Hepatocyte (in vitro differentiated cells): Measurements from ENCODE around the gene DEXI. TPM values are rescaled to one million over a fixed set of nuclear protein-coding genes. Genes with fewer than 3 reads are reported as not detected.

Experiments
- DNase-seq: peaks from one replicate; pipeline ENCODE4 v3.0.0-alpha.2; 2016; ENCODE audit warnings: low spot score
- H2AFZ ChIP-seq: fragments of 200-600 bp; sonication (generic); 2 replicates; pipeline ENCODE4 v1.6.0; 2016; ENCODE audit warnings: antibody characterized with exemption, mild to moderate bottlenecking
- H3K27ac ChIP-seq: fragments of 200-600 bp; sonication (generic); 2 replicates; pipeline ENCODE4 v1.5.1; 2016; ENCODE audit warnings: mild to moderate bottlenecking
- H3K27me3 ChIP-seq: fragments of 200-600 bp; sonication (generic); 2 replicates; pipeline ENCODE4 v1.6.1; 2016
- H3K36me3 ChIP-seq: fragments of 200-600 bp; sonication (generic); replicated peaks from 2 replicates; pipeline ENCODE4 v1.5.1; 2016; ENCODE audit warnings: low read depth; ENCODE audit not compliant: insufficient read depth
- H3K4me1 ChIP-seq: fragments of 200-600 bp; sonication (generic); 2 replicates; pipeline ENCODE4 v1.5.1; 2016; ENCODE audit warnings: mild to moderate bottlenecking, moderate library complexity; ENCODE audit not compliant: insufficient read depth
- H3K4me2 ChIP-seq: fragments of 200-600 bp; sonication (generic); 2 replicates; pipeline ENCODE4 v1.6.0; 2016
- H3K4me3 ChIP-seq: fragments of 200-600 bp; sonication (generic); 2 replicates; pipeline ENCODE4 v1.5.1; 2016; ENCODE audit warnings: mild to moderate bottlenecking
- H3K79me2 ChIP-seq: fragments of 200-600 bp; sonication (generic); 2 replicates; pipeline ENCODE4 v1.6.0; 2017; ENCODE audit warnings: mild to moderate bottlenecking
- H3K9me2 ChIP-seq: fragments of 200-600 bp; sonication (generic); replicated peaks from 2 replicates; pipeline ENCODE4 v1.6.0; 2017; ENCODE audit warnings: mild to moderate bottlenecking; ENCODE audit not compliant: insufficient read depth
- H3K9me3 ChIP-seq: fragments of 200-600 bp; sonication (generic); 2 replicates; pipeline ENCODE4 v1.5.1; 2016; ENCODE audit warnings: low read depth, mild to moderate bottlenecking
- H4K20me1 ChIP-seq: fragments of 200-600 bp; sonication (generic); 2 replicates; pipeline ENCODE4 v1.6.0; 2016; ENCODE audit warnings: mild to moderate bottlenecking; ENCODE audit not compliant: insufficient read depth, poor library complexity, severe bottlenecking
- CTCF ChIP-seq: fragments of 200-600 bp; sonication (generic); IDR thresholded peaks from 2 replicates; pipeline ENCODE4 v1.5.1; 2016; ENCODE audit warnings: antibody characterized with exemption, mild to moderate bottlenecking; ENCODE audit not compliant: poor library complexity
- EZH2 ChIP-seq: fragments of 200-600 bp; sonication (generic); IDR thresholded peaks from 2 replicates; pipeline ENCODE4 v1.6.1; 2016; ENCODE audit warnings: antibody characterized with exemption, mild to moderate bottlenecking, borderline replicate concordance
- EZH2phosphoT487 ChIP-seq: fragments of 200-600 bp; sonication (generic); IDR thresholded peaks from one replicate; pipeline ENCODE4 v1.6.1; 2018; ENCODE audit warnings: antibody characterized with exemption, mild to moderate bottlenecking, low read depth, moderate library complexity; ENCODE audit not compliant: unreplicated experiment, severe bottlenecking
- WGBS: methylation state at CpG from one replicate; pipeline ENCODE4 v1.1.6; 2016; ENCODE audit warnings: low lambda C conversion rate; ENCODE audit errors: missing lambda C conversion rate; 5-methylcytosine and 5-hydroxymethylcytosine counted together
- polyA plus RNA-seq: library from polyadenylated mRNA; unstranded; fragments of >200 nt; fragmentation: Nextera tagmentation; extraction: Ambion mirVana; gene quantifications from 2 replicates; pipeline ENCODE4 v1.2.1, GENCODE V29; 2016
- total RNA-seq: library from RNA; depleted of rRNA; stranded (reverse); fragments of >200 nt; gene quantifications from 2 replicates; pipeline ENCODE4 v1.2.3, GENCODE V29; 2014

The DEXI gene
- total and polyA plus RNA-seq, 2 experiments from 2014 or later, result 51.6 to 82.4 TPM

GRCh38 chr16:10964891-10965326 lies 22.6 kb upstream of the DEXI start:
- no peak for DNase-seq
- Histone ChIP-seq H3K9me3 (no peaks in the 10 kb centered on the region), H4K20me1 (no peaks in the 10 kb centered on the region), H3K27me3 (no peaks in the 10 kb centered on the region), H3K79me2 (peaks cover 10% of the 10 kb centered on the region), H2AFZ (no peak overlapping the region), H3K9me2 (no peaks in the 10 kb centered on the region), H3K4me3 (no peak overlapping the region), H3K36me3 (peaks cover 2% of the 10 kb centered on the region), H3K27ac (no peak overlapping the region), H3K4me2 (no peak overlapping the region), H3K4me1 (peaks cover 11% of the 10 kb centered on the region)
- no peak for TF ChIP-seq EZH2
- no peak for TF ChIP-seq CTCF
- no peak for TF ChIP-seq EZH2phosphoT487
- 95% methylated on average over 8 of the region's 8 CpGs for WGBS

- H3K79me2 ChIP-seq, result peaks cover 10% of the 10 kb centered on the region
- H3K27me3 ChIP-seq, result no peaks in the 10 kb centered on the region
- peaks cover 11% of the 10 kb centered on the region for H3K4me1 ChIP-seq
- no peak overlapping the region for H3K27ac ChIP-seq
- 48% methylated on average over 20 of the region's 20 CpGs for WGBS
- H3K4me3 ChIP-seq, result no peak overlapping the region
- H3K4me2 ChIP-seq, result peak overlapping the region; percentile 31
- H3K9me2 ChIP-seq, result no peaks in the 10 kb centered on the region
- H4K20me1 ChIP-seq, result no peaks in the 10 kb centered on the region
- H2AFZ ChIP-seq, result no peak overlapping the region
- peak; percentile 90 for DNase-seq
- H3K36me3 ChIP-seq, result peaks cover 2% of the 10 kb centered on the region
- no peaks in the 10 kb centered on the region for H3K9me3 ChIP-seq
- TF ChIP-seq EZH2phosphoT487 (no peak), EZH2 (no peak), CTCF (peak; percentile 92)
These were observed 22.0 kb upstream of the DEXI start for GRCh38 chr16:10964039-10964890.

- Histone ChIP-seq H3K4me1 (peaks cover 11% of the 10 kb centered on the region), H2AFZ (no peak overlapping the region), H3K9me3 (no peaks in the 10 kb centered on the region), H3K79me2 (peaks cover 16% of the 10 kb centered on the region), H4K20me1 (no peaks in the 10 kb centered on the region), H3K4me2 (no peak overlapping the region), H3K27ac (peak overlapping the region; percentile 89), H3K36me3 (peaks cover 2% of the 10 kb centered on the region), H3K9me2 (no peaks in the 10 kb centered on the region), H3K4me3 (no peak overlapping the region), H3K27me3 (no peaks in the 10 kb centered on the region)
- no peak for TF ChIP-seq CTCF
- no peak for TF ChIP-seq EZH2
- TF ChIP-seq EZH2phosphoT487, result no peak
- DNase-seq, result peak; percentile 65
- WGBS, result 79% methylated on average over 7 of the region's 7 CpGs
These were observed 19.0 kb upstream of the DEXI start for GRCh38 chr16:10961231-10961630.
